NCI-H2081 (cell line): Measurements from ENCODE around the gene DOHH.

Source experiments
- DNase-seq, 2 experiments: peaks; one replicate each; lab custom pipeline; 2025; lab: John Stamatoyannopoulos, UW

Gene DOHH

GRCh38 chr19:3441089-3441985, 59.1 kb downstream of the DOHH start:
- DNase-seq, result no peak
